Amniotic epithelial cell (primary cell): ENCODE data around the gene PXDN.
A peak's percentile ranks its signal among the peaks of the same experiment; 100 is the strongest.

ENCODE experiments used
- DNase-seq: peaks from one replicate; pipeline ENCODE4 v3.0.0-alpha.2; 2010; ENCODE audit warnings: low read depth

Gene PXDN

GRCh38 chr2:1613078-1613445 is 131.3 kb downstream of the PXDN start:
- DNase-seq = no peak

DNA sequence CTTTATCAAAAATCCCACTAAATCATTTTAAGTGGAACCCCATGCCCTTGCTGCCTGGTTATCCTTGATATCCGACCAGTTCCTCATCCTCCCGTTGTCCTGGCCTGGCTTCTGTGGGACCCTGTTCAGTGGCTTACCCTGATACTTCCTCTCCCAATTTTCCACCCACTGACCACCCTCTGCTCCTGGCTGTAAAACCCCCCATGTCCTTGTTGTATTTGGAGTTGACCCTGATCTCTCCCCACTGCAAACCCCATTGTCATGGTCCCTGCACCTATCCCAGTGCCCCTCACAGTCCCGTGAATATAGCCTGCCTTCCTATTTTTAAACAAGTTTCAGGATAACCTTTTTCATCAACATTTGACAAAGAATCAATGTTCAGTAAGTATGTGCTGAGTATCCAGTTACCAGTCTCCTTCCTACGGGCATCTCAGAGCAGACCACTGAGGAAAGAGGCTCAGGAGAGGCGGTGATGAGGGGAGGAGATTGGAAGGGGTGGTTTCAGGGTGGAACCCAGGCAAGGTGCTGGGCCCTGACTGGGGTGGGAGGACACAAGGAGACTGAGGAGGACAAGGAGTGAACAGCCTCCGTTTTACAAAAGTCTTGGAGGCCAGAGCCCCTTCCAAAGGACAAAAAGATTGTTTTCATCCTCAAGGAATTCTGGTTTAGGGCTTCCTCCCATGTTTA is 131.8 kb downstream of the PXDN start:
- no peak for DNase-seq

- no peak for DNase-seq
These were observed 132.4 kb downstream of the PXDN start for GRCh38 chr2:1611886-1612285.

GRCh38 chr2:1610096-1610485 is 134.2 kb downstream of the PXDN start:
- DNase-seq = no peak

DNA sequence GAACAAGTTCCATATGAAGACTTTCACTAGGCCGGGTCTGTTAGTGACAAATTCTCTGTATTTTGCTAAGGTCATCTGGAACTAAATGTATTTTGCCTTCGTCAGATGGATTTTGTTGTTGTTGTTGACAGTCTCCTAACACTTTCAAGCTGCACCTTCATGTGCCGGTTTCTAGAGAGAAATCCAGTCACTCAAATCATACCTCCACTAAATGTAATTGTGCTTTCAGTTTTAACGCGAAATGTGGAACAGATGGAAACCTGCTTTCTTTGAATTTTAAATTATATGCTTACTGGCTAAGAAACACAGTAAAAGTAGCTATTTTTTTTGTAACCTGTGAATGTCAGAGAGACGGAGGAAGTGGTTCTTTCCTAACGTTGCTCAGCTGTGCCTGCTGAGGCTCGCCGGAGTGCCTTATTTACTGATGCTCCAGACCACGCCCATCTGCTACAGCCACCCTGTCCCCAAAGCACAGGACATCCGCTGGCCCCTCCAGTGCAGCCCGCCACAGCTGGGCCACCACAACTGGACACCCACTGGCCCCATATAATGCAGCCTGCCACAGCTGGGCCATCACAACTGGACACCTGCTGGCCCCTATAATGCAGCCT is 134.7 kb downstream of the PXDN start:
- DNase-seq = no peak

GRCh38 chr2:1609040-1609439 is 135.3 kb downstream of the PXDN start:
- no peak for DNase-seq

DNA sequence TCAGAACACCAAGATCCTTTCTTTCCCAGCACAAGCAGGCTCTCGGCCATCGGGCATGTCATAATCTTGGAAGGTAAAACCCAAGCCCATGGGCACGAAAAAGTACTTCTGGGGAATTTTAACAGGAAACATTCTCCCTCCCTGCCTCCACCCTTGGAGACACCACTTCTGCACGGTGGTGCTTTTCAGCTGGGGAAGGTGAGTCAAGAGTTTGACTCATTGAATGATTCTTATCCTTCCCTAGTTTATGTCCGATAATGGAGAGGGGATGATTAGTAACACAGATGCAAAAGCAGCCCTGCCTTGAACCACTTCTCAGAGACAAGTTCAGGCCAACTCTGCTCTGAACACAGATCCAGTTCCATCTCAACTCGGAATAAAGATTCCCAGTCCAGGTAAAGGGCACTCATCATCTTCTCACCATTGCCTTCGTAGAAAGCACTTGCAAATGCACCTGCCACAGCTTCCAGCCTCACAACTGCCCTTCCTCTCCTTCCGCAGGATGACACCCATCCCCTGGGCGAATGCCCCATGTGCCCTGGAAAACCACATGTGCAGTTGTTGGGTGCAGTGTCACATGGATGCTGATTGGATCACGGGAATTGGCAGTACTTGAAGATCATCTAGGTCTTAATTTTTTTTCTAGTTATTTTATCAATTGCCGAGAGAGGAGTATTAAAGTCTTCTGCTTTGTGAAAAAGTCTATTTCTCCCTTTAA is 136.2 kb downstream of the PXDN start:
- DNase-seq = peak; percentile 17

DNA sequence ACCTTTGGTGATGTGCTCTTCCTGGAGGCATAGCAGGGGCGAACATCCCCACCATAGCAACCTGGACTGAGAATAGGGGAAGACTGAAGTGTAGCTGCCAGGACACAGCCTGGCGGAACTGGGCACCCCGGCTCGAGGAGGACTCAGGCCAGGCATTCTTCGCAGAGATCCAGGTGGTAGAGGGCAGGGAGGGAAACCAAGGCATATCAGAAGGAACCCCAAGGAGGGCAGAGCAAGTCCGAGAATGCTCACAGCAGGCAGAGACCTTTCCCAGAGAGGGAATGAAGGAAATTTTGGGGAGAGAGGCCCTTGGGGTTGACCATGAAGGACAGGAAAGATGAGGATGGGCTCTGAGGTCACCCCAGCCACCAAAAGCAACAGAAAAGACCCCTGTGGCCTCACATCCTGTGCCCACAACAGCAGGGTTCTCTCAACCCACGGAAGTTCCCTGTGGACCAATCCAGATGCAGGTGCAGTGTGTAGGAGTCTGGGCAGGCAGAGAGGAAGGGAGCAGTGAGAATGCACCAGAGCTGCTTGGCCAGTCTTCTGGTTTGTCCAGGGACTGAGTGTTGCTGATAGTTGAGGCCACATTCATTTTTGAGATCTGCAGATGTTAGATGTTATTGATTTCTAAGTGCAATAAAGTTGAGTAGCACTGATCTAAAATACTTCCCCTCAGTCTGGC is 136.9 kb downstream of the PXDN start:
- no peak for DNase-seq

DNA sequence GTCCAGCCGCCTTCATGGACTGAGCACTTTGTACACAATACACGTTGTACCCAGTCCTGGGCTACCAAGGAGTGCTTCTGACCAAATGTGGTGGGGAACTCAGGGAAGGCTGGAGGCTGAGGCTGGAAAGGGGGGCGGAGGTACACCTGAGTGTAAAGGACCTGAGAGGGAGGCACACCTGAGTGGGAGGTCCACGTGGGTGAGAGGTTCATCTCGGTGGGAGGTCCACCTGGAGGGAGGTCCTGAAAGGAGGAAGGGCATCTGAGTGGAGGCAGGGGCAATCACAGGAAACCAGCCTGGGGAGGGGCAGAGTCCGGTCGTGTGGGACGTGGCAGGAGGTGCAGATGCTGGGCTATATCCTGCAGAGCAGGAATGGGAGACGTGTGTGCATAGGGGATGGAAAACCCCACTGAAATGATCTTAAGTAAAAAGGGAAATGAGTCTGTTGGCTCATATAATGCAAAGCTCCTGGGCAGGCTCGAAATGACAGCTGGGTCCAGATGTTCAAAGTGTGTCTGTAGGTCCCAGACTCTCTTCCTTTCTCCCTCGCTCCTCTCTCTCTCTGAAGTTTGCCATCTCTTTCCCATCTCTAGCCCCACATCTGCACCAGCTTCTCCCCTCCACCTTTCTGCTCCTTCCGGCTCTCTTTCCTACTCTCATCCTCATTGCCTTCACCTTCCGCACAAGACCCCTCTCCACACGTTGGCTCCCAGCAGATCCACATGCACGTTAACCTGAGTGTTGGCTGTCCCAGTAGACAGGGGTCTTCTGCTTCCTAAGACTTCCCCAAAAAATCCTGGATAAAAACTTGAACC is 137.7 kb downstream of the PXDN start:
- DNase-seq = no peak

- no peak for DNase-seq
These were observed 138.3 kb downstream of the PXDN start for GRCh38 chr2:1606046-1606400.

DNA sequence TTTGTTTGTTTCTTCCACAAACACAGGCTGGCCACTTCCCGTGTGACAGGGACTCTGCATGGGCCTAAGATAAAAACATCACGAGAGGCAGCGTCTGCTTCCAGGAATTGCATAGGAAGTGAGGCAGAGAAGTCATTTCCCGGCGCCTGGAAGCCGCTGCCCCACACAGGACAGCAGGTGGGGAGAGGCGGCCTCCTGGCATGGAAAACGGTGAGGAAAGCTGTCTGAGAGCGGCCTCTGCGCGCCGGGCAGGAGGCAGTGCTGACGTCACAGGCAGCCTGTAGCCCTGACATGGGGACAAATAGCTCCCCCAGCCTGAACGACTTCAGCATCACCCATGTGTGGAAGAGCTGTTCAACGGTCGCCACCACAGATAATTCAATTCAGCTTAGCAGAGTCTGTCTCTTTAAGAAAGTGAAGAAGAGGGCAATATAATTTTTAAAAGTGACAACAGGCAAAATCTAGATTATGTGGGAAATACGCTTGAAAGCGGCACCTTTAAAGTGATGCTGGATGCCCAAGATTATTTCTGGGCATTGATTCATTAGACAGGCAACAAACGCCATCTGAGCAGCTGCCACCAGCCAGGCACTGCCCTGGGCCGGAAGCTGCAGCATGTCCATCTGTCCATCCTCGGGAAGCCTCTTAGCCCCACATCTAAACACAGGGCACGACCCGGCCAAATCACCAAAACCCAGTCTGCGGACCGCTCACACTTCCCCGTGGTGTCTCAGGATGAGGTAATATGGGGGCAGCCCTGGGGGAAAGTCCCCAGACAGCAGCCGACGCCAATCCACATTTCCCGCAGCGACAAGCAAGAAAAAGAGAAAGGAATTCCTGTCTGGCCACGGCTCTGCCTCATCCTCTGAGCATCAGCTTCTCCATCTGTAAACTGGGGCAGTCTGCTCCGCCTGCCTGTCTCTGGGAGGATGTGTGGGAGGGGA is 138.9 kb downstream of the PXDN start:
- DNase-seq = no peak

GRCh38 chr2:1603521-1603920 is 140.8 kb downstream of the PXDN start:
- DNase-seq = no peak

DNA sequence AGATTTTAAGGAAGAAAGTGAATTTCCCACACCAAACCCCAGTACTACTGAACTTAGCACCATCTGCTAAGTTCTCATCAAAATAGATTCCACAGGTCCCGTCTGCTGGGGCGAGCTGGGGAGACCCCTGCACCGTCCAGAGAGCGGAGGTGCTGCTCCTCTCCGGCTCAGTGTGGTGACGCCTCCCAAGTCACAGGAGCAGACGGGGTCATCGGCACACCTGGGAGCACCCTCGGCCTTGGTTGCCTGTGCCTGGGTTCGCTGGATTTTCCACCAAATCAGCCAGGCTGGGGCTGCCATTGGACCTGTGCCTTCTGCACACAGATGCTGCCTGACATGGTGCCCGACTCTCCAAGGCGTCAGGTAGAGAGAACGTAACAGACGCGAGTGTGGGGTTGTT is 141.3 kb downstream of the PXDN start:
- no peak for DNase-seq

DNA sequence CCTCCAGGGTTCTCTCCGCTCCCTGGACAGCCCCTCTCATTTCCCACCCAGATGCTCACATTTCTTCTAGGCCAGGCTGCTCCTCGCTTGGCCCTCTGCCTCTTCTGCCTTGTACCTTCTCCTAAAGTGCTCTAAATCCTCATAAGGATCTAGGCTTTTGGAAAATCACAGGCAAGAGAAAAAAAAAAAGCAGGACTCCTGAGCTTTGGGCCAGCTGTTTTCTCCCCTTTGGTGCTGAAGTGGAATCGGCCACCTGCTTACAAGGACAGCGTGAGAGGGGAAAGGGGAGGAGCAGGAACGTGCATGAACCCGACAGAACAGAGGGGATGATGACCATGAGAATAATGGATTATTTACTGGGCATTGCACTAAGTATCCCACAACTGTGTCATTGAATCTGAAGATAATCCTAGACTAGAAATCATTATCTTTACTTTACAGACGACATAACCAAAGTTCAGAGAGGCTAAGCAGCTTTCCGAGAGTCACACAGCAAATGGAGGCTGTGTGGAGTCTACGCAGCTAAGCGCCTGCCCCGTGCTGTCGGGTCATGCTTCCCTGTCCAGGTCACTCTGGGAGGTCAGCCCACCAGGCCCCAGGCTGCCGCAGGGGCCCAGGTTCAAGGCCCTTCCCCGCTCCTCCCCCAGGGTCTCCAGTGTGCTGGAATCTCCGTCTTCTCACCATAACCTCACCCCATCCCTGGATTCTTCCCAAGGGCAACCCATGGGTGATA is 141.9 kb downstream of the PXDN start:
- DNase-seq = no peak

DNA sequence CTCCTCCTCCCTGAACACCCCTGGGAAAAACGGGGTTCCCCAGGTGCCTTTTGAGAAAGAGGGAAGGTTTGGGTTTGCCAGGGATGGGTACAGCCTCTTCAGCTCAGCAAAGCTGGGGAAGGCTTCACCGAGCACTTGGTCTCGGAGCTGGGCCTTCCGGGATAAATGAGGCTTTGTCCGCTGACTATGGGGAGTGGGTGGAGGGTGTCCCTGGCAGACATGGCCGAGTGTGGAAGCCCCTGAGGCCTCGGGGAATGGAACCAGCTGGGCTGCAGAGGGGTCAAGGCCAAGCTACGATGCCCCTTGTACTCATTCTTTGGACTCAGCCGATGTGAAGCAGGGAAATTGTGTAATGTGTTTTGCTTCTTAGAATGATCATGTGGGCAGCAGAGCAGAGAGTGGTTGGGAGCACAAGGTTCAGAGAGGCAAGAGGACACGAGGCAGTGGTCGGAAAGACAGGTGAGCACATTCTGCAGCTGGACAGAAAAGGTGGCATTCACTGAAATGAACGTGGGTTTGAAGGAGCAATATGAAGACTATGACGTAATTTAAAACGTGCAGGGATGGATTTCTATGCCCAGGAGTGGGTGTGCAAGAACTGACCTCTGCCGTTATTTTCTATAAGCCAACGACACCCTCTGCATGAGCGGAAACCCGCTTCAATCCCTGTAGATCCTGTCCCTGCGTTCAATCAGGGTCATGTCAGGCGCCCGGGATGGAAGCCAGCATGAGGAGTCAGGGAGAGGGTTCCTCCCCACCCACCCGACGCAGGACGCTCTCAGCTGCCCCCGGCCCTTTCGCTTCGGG is 142.6 kb downstream of the PXDN start:
- peak; percentile 50 for DNase-seq

DNA sequence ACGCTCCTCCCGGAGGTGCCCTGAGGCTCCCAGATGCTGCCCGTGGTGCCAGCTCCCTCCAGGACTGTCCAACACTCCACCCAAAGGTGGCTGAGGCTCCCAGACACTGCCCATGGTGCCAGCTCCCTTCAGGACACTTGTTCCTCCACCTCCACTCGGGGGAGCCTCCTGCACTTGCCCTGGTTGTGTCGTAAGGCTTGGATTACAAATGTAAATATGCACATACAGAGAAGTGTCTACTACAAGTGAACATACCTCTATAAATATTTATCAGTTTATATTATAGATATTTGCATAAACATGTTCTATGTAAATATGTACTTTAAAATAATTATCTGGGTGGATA is 143.3 kb downstream of the PXDN start:
- DNase-seq = no peak

- DNase-seq = peak; percentile 52
These were observed 143.9 kb downstream of the PXDN start for GRCh38 chr2:1600191-1601066.

DNA sequence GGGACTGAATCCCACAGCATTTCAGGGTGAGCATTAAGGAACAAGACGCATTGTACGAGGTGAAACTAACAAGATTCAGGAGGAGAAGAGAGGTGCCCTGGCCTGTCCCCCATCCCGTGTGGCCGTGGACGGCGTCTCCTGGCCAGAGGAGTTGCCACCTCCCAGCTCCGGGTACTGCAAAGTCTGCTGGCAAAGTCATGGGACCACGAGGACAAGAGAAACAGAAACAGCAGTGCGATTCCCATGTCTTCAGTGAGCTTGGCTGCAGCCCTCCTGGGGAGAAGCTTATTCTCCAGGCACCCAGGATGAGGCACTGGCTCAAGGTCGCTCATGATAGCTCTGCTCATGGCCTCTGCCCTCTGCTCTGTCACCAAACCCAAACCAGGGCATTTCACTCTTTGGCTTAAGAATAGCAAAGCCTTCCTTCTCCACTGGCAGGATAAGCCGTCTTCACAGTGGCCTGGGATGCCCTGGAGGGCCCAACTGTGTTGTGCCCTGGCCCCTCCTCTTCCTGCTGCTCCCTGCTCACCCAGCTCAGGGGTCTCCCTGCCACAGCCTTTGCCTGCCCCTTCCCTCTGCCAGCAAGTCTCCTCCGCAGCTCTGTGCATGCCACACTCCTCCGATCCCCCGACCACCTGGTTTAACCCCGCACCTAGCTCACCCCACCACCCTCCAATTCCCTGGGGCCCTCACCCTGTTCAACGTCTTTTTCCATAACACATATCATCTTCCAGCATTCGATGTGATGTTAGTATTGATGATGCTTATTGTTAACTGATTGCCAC is 144.8 kb downstream of the PXDN start:
- no peak for DNase-seq
